ENCODE results near the gene RIOK3.

GRCh38 chr18:23456835-23457234 is 3.7 kb downstream of the RIOK3 start:
- TF ChIP-seq POLR2A (IDR thresholded peaks at IDR 0.05; ENCODE audit: low read depth) (no peak), EP300 (IDR thresholded peaks at IDR 0.05) (no peak), CTCF (IDR thresholded peaks at IDR 0.05) (no peak), POLR2AphosphoS5 (IDR thresholded peaks at IDR 0.05) (no peak)

Data from esophagus muscularis mucosa (tissue), 4 donors.